CD4-positive, alpha-beta T cell treated with Interleukin-6 for 4 hours (primary cell): ENCODE measurements around the gene TRMO.

ENCODE experiments used
- DNase-seq: peaks from one replicate; pipeline ENCODE4 v3.0.0-alpha.2; 2020; ENCODE audit warnings: mixed read lengths

TRMO gene

DNA sequence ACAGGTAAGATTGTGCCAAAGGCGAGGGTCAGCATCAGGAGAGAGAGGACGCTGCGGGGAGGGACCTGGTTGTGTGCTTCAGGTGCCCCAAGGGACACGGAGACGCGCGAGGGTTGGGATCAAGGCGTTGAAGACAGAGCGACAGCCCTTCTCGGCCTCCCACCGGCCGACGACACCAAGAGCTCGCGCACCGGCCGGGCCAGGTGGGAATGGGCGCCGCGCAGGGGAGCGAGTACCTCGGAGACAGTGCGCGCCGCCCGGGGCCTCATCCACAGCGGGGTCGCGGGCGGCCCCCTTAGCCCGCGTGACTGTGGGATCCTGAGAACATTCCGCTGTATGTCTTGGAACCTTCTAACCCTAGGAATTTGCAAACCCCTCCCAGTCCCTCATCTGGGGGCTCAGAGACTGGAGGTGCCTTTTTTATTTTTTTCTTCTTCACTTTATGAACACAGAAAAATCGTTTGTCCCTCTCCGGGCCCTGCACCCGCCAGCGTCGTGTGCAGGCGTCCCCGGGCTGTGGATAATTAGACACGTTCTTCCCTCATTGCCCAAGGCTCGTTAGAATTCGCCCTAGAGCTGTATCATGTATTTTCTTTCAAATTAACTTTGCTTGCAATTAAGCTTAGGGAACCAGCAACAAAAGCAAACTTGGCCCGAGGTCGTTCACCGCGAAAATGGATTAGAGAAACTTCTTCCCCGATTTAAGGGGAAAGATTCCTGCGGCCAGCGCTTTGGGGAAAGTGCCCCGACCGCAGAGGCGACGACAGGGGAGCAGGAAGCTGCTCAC, 64.5 kb downstream of the TRMO start:
- DNase-seq, result no peak

DNA sequence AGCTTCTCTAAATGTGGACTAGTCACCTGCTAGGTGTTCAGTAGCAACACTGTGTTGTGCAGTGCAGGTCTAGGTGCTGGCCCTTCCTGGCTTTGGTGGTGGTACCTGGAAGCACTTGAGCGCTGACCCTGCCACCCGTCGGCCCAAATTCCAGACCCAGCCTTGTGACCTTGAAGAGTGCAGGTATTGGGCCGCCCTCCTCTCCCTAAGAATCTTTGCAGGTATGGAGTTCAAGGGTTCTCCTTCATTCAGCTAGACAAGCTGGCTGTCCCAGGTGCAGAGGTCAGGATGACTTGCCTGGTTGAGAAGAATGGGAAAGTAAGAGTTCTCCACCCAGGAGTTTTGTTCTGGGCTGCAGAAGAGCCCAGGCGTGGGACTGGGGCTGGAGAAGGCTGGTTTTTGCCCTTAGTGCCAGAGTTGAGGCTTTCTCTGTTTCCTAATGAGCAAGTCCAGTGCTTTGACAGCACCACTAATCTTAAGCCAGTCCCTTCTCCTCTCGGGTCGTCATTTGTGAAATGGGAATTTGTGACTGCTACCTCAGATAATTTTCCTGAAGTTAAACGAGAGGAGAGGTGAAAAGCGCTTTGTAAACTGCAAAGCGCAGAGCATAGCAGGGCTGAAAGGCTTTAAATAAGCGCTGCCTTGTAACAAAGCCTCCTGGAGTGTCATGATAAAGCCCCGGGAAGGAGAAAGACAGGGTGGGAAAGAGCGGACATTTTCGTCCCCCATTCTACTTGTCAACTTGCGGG, 65.3 kb downstream of the TRMO start:
- DNase-seq, result no peak

DNA sequence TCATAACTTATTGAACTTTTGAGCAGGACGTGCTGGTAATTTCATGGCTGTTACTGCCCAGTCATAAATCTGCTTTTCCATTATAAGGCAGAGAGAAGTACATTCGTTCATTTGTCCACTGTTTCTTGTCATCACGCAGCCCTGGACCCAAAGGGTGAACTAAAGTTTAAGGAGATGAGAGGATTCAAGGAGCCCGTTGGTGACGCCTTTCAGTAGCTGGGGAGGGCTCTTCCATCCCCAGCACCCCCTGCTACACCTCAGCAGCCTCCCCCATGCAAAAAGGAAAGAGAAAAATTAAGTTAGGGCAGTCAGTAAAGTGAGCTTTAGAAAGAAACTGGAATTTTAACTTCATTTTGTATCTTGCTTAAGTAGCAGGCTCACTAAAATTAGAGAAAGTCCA, 66.4 kb downstream of the TRMO start:
- DNase-seq, result no peak

DNA sequence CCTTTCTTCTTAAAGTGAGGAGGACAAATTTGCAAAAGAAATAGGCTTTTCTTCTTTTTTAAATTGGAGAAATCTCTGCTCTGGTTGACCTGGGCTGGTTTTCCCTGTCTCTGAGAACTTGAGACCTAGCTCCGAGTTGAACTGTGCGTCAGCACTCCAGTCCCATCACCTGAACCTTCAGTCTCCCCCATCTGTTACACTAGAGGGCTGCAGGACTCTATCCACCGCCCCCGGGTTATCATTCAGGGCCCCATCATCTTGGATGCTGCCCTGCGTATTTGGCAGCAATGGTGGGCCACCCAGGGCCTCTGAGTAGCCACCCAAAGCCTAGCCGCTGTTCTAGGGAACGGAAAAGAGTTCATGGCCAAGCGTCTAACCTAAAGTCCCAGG, 66.8 kb downstream of the TRMO start:
- DNase-seq, result no peak

DNA sequence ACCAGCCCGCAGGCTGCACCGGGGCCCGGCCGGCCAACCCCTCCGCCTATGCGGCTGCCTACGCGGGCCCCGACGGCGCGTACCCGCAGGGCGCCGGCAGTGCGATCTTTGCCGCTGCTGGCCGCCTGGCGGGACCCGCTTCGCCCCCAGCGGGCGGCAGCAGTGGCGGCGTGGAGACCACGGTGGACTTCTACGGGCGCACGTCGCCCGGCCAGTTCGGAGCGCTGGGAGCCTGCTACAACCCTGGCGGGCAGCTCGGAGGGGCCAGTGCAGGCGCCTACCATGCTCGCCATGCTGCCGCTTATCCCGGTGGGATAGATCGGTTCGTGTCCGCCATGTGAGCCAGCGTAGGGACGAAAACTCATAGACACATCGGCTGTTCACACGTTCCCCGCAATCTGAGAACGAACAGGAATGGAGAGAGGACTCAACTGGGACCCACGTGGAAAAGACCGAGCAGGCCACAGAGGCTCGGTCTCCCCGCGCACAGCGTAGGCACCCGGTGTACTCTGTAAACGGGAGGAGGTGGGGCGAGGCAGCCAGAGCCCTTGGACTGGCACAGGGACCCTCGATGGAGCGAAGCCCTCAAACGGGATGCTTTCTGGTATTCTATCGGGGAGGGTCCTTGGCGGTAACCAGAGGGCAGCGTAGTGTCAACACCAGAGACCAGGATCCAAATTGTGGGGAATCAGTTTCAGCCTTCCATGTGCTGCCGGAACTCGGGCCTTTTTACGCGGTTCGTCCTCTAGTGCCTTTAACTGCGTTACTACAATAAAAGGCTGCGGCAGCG, 67.4 kb downstream of the TRMO start:
- no peak for DNase-seq
